ENCODE data around the gene MRPL34.

MRPL34 gene

GRCh38 chr19:17340302-17340870 is 34.7 kb downstream of the MRPL34 start:
- DNase-seq = no peak

DNA sequence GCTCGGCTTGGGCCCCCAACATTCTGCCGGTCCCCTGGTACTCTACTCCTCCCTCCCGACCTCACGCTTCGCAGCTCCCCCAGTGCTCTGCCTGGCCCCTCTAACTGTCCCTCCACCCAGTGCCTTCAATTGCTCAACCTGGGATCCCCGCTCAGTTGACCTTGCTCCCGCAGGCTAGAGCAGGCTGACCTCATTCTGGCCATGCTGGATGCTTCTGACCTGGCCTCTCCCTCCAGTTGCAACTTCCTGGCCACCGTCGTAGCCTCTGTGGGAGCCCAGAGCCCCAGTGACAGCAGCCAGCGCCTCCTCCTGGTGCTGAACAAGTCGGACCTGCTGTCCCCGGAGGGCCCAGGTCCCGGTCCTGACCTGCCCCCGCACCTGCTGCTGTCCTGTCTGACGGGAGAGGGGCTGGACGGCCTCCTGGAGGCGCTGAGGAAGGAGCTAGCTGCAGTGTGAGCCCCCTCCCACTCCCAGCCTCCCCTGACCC is 35.2 kb downstream of the MRPL34 start:
- DNase-seq = no peak

GRCh38 chr19:17341386-17341785 is 35.7 kb downstream of the MRPL34 start:
- DNase-seq = no peak

GRCh38 chr19:17341845-17342244 is 36.2 kb downstream of the MRPL34 start:
- no peak for DNase-seq

GRCh38 chr19:17346109-17346671 is 40.5 kb downstream of the MRPL34 start:
- DNase-seq = peak in 39 of 51 donors; percentile 12 to 77 (median 47)

DNA sequence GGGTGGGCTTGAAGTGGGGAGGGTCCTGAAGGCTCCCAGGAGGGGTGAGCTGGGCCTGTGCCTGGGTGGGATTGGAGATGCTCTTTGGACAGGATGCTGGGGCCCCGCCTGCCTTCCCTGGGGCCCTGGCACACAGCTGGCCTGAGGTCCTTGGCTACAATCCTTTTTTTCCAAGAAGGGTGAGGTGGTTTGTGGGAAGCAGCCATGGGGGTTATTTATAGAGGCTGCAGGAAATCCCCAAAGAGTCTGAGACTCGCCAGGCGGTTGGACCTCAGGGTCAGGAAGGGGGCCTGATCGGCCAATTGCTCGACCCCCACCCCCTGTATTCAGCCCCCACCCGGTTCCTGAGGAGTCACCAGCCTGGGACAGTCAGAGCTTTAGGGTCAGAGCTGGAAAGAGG is 41.7 kb downstream of the MRPL34 start:
- no peak for DNase-seq

GRCh38 chr19:17347877-17348276 is 42.2 kb downstream of the MRPL34 start:
- DNase-seq = no peak

DNA sequence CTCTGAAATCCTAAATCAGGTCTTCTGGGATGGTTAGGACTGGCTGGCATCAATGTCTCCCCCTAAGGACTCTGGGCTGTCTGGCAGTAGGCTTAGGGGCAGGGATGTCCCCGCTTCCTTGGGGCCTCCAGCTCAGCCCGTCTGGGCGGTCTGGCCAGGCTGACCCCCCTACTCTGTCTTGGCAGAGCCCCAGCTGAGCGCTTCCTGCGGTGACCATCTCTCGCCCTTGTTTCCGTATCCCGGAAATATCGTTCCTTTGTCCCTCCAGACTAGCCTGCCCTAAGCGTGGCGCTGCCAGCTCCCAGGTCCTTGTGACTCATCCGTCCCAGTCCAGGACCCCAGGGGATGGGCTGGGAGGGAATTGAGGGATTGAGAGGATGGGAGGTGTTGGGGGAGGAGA is 43.0 kb downstream of the MRPL34 start:
- peak in 6 of 51 donors; percentile 16 to 56 (median 28) for DNase-seq

- DNase-seq = no peak
These were observed 46.3 kb downstream of the MRPL34 start for GRCh38 chr19:17351815-17352435.

DNA sequence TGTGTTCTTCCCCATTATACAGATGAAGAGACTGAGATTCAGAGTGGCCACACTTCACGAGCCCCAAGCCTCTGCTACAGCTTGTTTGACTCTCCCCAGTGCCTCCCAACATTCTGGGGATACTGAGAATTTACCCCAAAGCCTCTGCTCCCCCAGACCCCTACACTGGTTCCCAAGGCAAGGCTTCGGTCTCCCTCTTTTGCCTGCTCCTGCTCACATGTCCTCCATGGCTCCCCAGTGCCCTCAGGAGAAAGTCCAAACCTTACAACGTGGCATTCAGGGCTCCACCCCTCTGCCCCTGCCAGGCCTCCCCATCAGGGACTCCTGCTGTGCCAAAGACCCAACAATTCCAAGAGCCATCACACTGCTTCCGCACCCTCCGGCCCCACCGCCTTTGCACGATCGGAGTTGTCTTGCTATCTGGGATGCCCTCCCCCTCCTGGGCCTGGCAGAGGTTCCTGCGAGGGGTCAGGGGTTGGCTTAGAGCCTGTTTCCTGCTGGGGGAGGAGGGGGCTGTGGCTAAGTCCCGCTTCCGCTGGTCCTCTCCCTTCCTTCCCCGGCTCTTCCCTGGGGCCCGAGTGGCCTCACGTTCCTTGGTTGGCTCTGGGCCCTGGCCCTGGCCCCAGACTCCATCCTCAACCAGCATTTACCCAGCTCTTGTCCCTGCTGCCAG is 47.1 kb downstream of the MRPL34 start:
- DNase-seq = peak in 4 of 51 donors; percentile 10 to 26 (median 16)

- DNase-seq = no peak
These were observed 47.7 kb downstream of the MRPL34 start for GRCh38 chr19:17353386-17353785.
